Measurements from ENCODE around the gene HCCS.

Gene HCCS

DNA sequence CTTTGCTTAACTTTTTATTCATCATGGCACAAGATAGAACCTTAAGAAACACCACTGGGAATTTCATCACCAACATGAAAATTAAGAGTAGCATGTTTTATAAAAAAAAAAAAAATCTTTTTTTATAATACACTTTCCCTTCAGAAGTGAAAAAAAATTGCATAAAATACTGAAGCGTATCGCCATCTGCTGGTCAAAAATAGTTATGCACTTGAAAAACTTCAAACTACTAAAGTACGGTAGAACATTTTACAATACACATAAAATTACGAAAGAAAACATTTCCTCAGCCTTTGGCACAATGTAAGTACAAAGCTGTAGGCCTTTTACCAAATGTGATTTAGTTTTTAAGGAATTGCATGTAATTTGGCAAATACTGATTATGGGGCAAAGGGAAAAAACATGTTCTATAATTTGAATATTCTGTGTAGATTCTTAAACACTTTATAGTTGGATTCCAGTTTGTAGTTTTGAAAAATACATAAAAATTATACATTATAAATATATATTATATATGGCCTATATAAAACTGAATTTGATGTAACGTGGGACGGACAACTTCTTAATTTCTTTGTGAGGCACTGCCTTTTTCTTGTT, 26.5 kb downstream of the HCCS start:
- DNase-seq, result peak; percentile 43
- H3K23ac ChIP-seq (ENCODE audit: low read length in 2 of 2), result no peak overlapping the region
- no peaks in the 10 kb centered on the region for H3K9me3 ChIP-seq (ENCODE audit: control insufficient read depth, low read length)
- H2AFZ ChIP-seq (ENCODE audit: low read depth, low read length), result no peak overlapping the region
- WGBS, result 17% methylated on average over 2 of the region's 6 CpGs
- no peak overlapping the region for H2BK12ac ChIP-seq (ENCODE audit: low read length in 2 of 2)
- H4K91ac ChIP-seq (ENCODE audit: low read length), result no peak overlapping the region
- H3K27ac ChIP-seq (ENCODE audit: low read length, poor library complexity, severe bottlenecking), result no peak overlapping the region
- no peak overlapping the region for H2AK5ac ChIP-seq (ENCODE audit: low read length, severe bottlenecking)
- no peak overlapping the region for H3K4me2 ChIP-seq (ENCODE audit: low read length, poor library complexity, severe bottlenecking)
- H3K79me1 ChIP-seq (replicated peaks; ENCODE audit: low read length, poor library complexity, severe bottlenecking), result no peaks in the 10 kb centered on the region
- no peak overlapping the region for H3K14ac ChIP-seq (ENCODE audit: low read length in 2 of 2)
- H3K4me3 ChIP-seq (ENCODE audit: insufficient read depth in 1 of 2, low read depth in 1 of 2, low read length in 2 of 2), result no peak overlapping the region
- H2BK120ac ChIP-seq (ENCODE audit: low read depth, low read length), result no peak overlapping the region
- no peak overlapping the region for H3K18ac ChIP-seq (ENCODE audit: low read depth in 1 of 2, low read length in 2 of 2)
- peaks cover 4 to 8% of the 10 kb centered on the region in 2 experiments for H3K36me3 ChIP-seq (ENCODE audit: control insufficient read depth in 1 of 2, insufficient read depth in 2 of 2, low read depth in 1 of 2, low read length in 2 of 2)
- no peaks in the 10 kb centered on the region for H3K4me1 ChIP-seq (ENCODE audit: control insufficient read depth, insufficient read depth, low read depth, low read length)
- H2BK5ac ChIP-seq (ENCODE audit: low read depth, low read length, poor library complexity, severe bottlenecking), result no peak overlapping the region
- H2BK15ac ChIP-seq (ENCODE audit: low read depth, poor library complexity, severe bottlenecking), result no peak overlapping the region
- H3K4ac ChIP-seq (ENCODE audit: low read depth in 1 of 2, low read length in 2 of 2), result no peak overlapping the region
- H3K27me3 ChIP-seq (ENCODE audit: control insufficient read depth in 1 of 2, insufficient read depth in 1 of 2, low read length in 2 of 2), result no peaks in the 10 kb centered on the region
- no peak overlapping the region for H4K8ac ChIP-seq (ENCODE audit: low read length)
- H3K9ac ChIP-seq (ENCODE audit: low read length), result peak overlapping the region; percentile 26

DNA sequence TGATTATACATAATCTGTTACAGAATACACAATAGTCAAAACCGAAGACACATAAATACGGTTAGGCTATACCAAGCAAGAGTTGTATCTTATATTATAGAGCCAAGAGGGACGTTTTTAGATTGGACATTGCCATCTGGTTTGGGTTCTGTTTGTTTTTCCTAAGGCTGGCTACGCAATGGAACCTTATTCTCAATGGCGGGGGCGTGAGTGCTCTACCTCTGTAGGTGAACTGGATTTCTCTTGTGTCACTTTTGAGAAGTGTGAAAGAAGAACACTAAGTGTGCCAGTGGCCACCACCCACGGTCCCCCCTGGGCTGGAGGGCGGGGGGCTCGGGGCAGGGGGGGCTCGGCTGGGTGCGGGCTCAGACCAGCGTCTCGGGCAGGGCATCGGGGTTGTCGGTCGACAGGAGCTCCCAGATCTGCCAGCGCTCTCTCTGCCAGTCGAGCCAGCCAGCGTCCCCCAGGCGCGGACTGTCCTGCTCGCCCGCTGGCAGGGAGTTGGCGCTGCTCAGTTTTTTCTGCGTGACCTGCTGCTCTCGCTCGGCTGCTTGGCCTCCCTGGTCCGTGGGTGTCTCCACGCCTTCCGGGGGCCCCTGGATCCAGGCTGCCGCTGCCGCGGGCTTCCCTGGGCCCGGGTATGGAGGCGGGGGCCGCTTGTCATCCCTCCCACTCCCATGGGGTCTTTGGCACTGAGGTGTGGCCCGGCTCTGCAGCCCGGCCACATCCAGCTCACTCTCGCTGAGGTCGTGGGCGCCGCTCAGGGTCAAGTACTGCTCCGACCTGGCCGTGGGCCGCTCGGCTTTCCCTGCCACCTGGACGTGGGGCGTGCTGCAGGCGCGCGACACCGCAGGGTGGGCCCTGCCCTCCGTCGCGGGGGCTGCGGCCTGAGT, 27.6 kb downstream of the HCCS start:
- Histone ChIP-seq H3K4ac (ENCODE audit: low read depth in 1 of 2, low read length in 2 of 2) (no peak overlapping the region), H2AK5ac (ENCODE audit: low read length, severe bottlenecking) (no peak overlapping the region), H4K8ac (ENCODE audit: low read length) (no peak overlapping the region), H3K9ac (ENCODE audit: low read length) (no peak overlapping the region), H3K79me1 (replicated peaks; ENCODE audit: low read length, poor library complexity, severe bottlenecking) (no peaks in the 10 kb centered on the region), H3K27ac (ENCODE audit: low read length, poor library complexity, severe bottlenecking) (no peak overlapping the region), H2BK15ac (ENCODE audit: low read depth, poor library complexity, severe bottlenecking) (no peak overlapping the region), H2AFZ (ENCODE audit: low read depth, low read length) (no peak overlapping the region), H3K36me3 (ENCODE audit: control insufficient read depth in 1 of 2, insufficient read depth in 2 of 2, low read depth in 1 of 2, low read length in 2 of 2) (peaks cover 8 to 15% of the 10 kb centered on the region in 2 experiments), H3K18ac (ENCODE audit: low read depth in 1 of 2, low read length in 2 of 2) (no peak overlapping the region), H3K4me1 (ENCODE audit: control insufficient read depth, insufficient read depth, low read depth, low read length) (no peaks in the 10 kb centered on the region), H2BK5ac (ENCODE audit: low read depth, low read length, poor library complexity, severe bottlenecking) (no peak overlapping the region), H3K4me2 (ENCODE audit: low read length, poor library complexity, severe bottlenecking) (no peak overlapping the region), H2BK12ac (ENCODE audit: low read length in 2 of 2) (no peak overlapping the region), H3K14ac (ENCODE audit: low read length in 2 of 2) (no peak overlapping the region), H3K23ac (ENCODE audit: low read length in 2 of 2) (no peak overlapping the region), H4K91ac (ENCODE audit: low read length) (no peak overlapping the region), H3K9me3 (ENCODE audit: control insufficient read depth, low read length) (no peaks in the 10 kb centered on the region), H2BK120ac (ENCODE audit: low read depth, low read length) (no peak overlapping the region), H3K4me3 (ENCODE audit: insufficient read depth in 1 of 2, low read depth in 1 of 2, low read length in 2 of 2) (no peak overlapping the region), H3K27me3 (ENCODE audit: control insufficient read depth in 1 of 2, insufficient read depth in 1 of 2, low read length in 2 of 2) (no peaks in the 10 kb centered on the region)
- no peak for DNase-seq
- WGBS, result 90% methylated on average over 36 of the region's 56 CpGs

GRCh38 chrX:11143931-11144678, 33.0 kb downstream of the HCCS start:
- Histone ChIP-seq H3K9me3 (ENCODE audit: control insufficient read depth, low read length) (no peaks in the 10 kb centered on the region), H2BK120ac (ENCODE audit: low read depth, low read length) (no peak overlapping the region), H2BK5ac (ENCODE audit: low read depth, low read length, poor library complexity, severe bottlenecking) (no peak overlapping the region), H3K27me3 (ENCODE audit: control insufficient read depth in 1 of 2, insufficient read depth in 1 of 2, low read length in 2 of 2) (no peaks in the 10 kb centered on the region), H3K4me2 (ENCODE audit: low read length, poor library complexity, severe bottlenecking) (no peak overlapping the region), H2AK5ac (ENCODE audit: low read length, severe bottlenecking) (no peak overlapping the region), H3K4me3 (ENCODE audit: insufficient read depth in 1 of 2, low read depth in 1 of 2, low read length in 2 of 2) (no peak overlapping the region), H3K23ac (ENCODE audit: low read length in 2 of 2) (no peak overlapping the region), H3K18ac (ENCODE audit: low read depth in 1 of 2, low read length in 2 of 2) (no peak overlapping the region), H4K91ac (ENCODE audit: low read length) (no peak overlapping the region), H4K8ac (ENCODE audit: low read length) (no peak overlapping the region), H3K4ac (ENCODE audit: low read depth in 1 of 2, low read length in 2 of 2) (no peak overlapping the region), H3K27ac (ENCODE audit: low read length, poor library complexity, severe bottlenecking) (no peak overlapping the region), H3K9ac (ENCODE audit: low read length) (peak overlapping the region; percentile 23), H2BK12ac (ENCODE audit: low read length in 2 of 2) (no peak overlapping the region), H2BK15ac (ENCODE audit: low read depth, poor library complexity, severe bottlenecking) (no peak overlapping the region), H3K36me3 (ENCODE audit: control insufficient read depth in 1 of 2, insufficient read depth in 2 of 2, low read depth in 1 of 2, low read length in 2 of 2) (peaks cover 4 to 28% of the 10 kb centered on the region in 2 experiments), H2AFZ (ENCODE audit: low read depth, low read length) (no peak overlapping the region), H3K4me1 (ENCODE audit: control insufficient read depth, insufficient read depth, low read depth, low read length) (peaks cover 1% of the 10 kb centered on the region), H3K79me1 (replicated peaks; ENCODE audit: low read length, poor library complexity, severe bottlenecking) (no peaks in the 10 kb centered on the region), H3K14ac (ENCODE audit: low read length in 2 of 2) (no peak overlapping the region)
- 48% methylated on average over 16 of the region's 20 CpGs for WGBS
- DNase-seq, result peak; percentile 74

GRCh38 chrX:11146411-11146810, 35.3 kb downstream of the HCCS start:
- Histone ChIP-seq H3K27me3 (ENCODE audit: control insufficient read depth in 1 of 2, insufficient read depth in 1 of 2, low read length in 2 of 2) (no peaks in the 10 kb centered on the region), H3K79me1 (replicated peaks; ENCODE audit: low read length, poor library complexity, severe bottlenecking) (no peaks in the 10 kb centered on the region), H3K4ac (ENCODE audit: low read depth in 1 of 2, low read length in 2 of 2) (no peak overlapping the region), H3K18ac (ENCODE audit: low read depth in 1 of 2, low read length in 2 of 2) (no peak overlapping the region), H3K36me3 (ENCODE audit: control insufficient read depth in 1 of 2, insufficient read depth in 2 of 2, low read depth in 1 of 2, low read length in 2 of 2) (peaks cover 2 to 28% of the 10 kb centered on the region in 2 experiments), H3K27ac (ENCODE audit: low read length, poor library complexity, severe bottlenecking) (no peak overlapping the region), H4K91ac (ENCODE audit: low read length) (no peak overlapping the region), H3K9me3 (ENCODE audit: control insufficient read depth, low read length) (no peaks in the 10 kb centered on the region), H2BK12ac (ENCODE audit: low read length in 2 of 2) (no peak overlapping the region), H2AK5ac (ENCODE audit: low read length, severe bottlenecking) (no peak overlapping the region), H2BK120ac (ENCODE audit: low read depth, low read length) (no peak overlapping the region), H3K4me3 (ENCODE audit: insufficient read depth in 1 of 2, low read depth in 1 of 2, low read length in 2 of 2) (no peak overlapping the region), H3K23ac (ENCODE audit: low read length in 2 of 2) (no peak overlapping the region), H2AFZ (ENCODE audit: low read depth, low read length) (no peak overlapping the region), H3K14ac (ENCODE audit: low read length in 2 of 2) (no peak overlapping the region), H4K8ac (ENCODE audit: low read length) (no peak overlapping the region), H3K4me1 (ENCODE audit: control insufficient read depth, insufficient read depth, low read depth, low read length) (peaks cover 1% of the 10 kb centered on the region), H2BK15ac (ENCODE audit: low read depth, poor library complexity, severe bottlenecking) (no peak overlapping the region), H3K4me2 (ENCODE audit: low read length, poor library complexity, severe bottlenecking) (no peak overlapping the region), H3K9ac (ENCODE audit: low read length) (no peak overlapping the region), H2BK5ac (ENCODE audit: low read depth, low read length, poor library complexity, severe bottlenecking) (no peak overlapping the region)
- no CpG with 5 or more reads among the region's 1 CpG for WGBS
- no peak for DNase-seq

Data from mesenchymal stem cell (in vitro differentiated cells and primary cell).